ENCODE results near the gene CDH23.

DNA sequence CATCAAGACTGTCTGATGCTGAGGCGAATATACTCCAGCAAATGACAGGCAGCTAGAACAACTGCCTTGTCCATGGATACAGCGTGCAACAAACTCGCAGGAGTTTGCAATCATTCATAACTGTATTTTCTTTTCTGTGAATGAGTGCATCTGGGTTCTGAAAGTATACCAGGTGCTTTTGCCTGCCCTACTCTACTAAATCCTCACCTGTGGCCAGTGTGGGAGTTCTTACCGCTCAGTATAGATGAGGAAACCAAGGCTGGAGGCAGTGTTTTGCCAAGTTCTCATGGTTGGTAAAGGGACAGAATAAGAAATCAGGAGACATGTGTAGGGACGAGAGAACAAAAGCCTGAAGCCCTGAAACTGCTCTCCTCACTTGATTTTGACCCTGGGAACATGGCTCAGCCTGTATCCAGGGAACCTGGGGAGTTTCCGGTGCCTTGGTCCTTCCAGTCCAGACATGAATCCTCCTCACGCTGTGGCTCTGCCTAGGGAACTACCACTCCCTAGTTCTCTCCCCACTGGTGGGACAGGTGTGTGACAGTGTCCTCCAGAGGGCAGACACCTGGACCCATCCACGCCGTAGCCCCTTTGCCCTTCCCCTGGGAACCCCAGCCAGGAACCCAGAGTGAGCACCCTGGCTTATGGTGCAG is 142.0 kb downstream of the CDH23 start:
- TF ChIP-seq, protein P1, sequence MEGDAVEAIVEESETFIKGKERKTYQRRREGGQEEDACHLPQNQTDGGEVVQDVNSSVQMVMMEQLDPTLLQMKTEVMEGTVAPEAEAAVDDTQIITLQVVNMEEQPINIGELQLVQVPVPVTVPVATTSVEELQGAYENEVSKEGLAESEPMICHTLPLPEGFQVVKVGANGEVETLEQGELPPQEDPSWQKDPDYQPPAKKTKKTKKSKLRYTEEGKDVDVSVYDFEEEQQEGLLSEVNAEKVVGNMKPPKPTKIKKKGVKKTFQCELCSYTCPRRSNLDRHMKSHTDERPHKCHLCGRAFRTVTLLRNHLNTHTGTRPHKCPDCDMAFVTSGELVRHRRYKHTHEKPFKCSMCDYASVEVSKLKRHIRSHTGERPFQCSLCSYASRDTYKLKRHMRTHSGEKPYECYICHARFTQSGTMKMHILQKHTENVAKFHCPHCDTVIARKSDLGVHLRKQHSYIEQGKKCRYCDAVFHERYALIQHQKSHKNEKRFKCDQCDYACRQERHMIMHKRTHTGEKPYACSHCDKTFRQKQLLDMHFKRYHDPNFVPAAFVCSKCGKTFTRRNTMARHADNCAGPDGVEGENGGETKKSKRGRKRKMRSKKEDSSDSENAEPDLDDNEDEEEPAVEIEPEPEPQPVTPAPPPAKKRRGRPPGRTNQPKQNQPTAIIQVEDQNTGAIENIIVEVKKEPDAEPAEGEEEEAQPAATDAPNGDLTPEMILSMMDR (IDR thresholded peaks at IDR 0.05): no peak
- no peak for TF ChIP-seq ZFX (IDR thresholded peaks at IDR 0.05; ENCODE audit: borderline replicate concordance)

All from 22Rv1 (cell line).